ENCODE measurements around the gene USB1.
"Not testable (repeated sequence)": the region's sequence is repeated elsewhere in the genome, so short reads cannot be mapped to it uniquely, and the experiment has no call there.

Gene USB1

DNA sequence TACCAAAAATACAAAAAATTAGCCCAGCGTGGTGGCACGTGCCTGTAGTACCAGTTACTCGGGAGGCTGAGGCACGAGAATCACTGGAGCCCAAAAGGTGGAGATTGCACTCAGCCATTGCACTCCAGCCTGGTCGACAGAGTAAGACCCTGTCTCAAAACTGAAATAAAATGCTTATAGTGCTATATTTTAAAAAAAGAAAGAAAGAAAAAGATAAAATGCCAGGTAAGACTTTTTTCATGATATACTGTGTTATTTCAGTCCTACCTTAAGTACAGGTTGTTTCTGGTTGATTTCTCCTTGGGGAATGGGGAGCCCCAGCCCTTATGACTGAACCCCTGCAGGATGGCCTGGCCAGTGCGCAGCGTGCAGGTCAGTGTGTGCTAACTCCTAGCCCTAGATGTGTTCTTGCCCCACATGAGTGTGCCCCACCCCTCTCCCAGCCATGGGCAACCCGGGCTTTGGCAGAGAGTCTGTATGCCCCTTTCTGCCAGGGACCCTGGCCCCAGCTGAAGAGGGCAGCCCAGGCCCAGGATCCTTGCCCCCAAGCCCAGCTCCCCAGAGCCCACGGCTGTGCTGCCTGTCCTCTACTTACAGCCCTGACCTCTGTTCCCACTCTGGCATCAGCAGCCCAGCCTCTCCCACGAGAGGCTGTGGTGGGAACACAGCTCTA is 31.6 kb upstream of the USB1 start:
- Histone ChIP-seq H3K9ac (ENCODE audit: low read length in 5 of 5) (no peak overlapping the region), H3K27ac (ENCODE audit: low read depth, low read length) (no peak overlapping the region), H3K27me3 (ENCODE audit: control insufficient read depth in 5 of 5, insufficient read depth in 4 of 5, low read length in 5 of 5) (peaks cover 0 to 15% (median 7%) of the 10 kb centered on the region in 5 donors), H3K36me3 (ENCODE audit: control insufficient read depth in 5 of 5, insufficient read depth in 5 of 5, low read length in 5 of 5) (no peaks in the 10 kb centered on the region), H3K4me3 (ENCODE audit: low read depth in 1 of 5, low read length in 5 of 5) (no peak overlapping the region), H3K9me3 (ENCODE audit: control insufficient read depth in 5 of 5, low read length in 5 of 5) (no peaks in the 10 kb centered on the region), H3K4me1 (ENCODE audit: control insufficient read depth in 5 of 5, insufficient read depth in 5 of 5, low read length in 5 of 5) (no peaks in the 10 kb centered on the region)

DNA sequence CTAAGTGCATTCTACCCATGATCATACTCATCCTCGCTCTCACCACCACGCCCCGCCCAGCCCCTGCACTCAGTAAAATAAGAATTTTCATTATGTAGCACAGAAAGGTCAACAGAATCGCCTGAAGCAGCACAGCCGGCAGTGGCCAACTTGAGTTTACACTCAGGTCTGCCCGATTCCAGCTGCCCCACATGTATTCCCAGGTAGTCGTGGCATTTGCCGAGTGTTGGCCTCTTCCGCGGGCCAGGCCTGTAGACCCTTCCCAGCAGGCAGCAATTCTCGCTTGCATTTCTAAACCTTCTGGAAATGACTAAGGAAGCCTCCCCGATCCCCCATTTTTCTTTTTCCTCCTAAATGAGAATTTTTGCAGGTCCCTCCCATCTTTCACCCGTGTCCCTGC is 30.9 kb upstream of the USB1 start:
- no peak overlapping the region for H3K9ac ChIP-seq (ENCODE audit: low read length in 5 of 5)
- H3K27ac ChIP-seq (ENCODE audit: low read depth, low read length), result no peak overlapping the region
- H3K36me3 ChIP-seq (ENCODE audit: control insufficient read depth in 5 of 5, insufficient read depth in 5 of 5, low read length in 5 of 5), result no peaks in the 10 kb centered on the region
- no peaks in the 10 kb centered on the region for H3K9me3 ChIP-seq (ENCODE audit: control insufficient read depth in 5 of 5, low read length in 5 of 5)
- H3K4me1 ChIP-seq (ENCODE audit: control insufficient read depth in 5 of 5, insufficient read depth in 5 of 5, low read length in 5 of 5), result no peaks in the 10 kb centered on the region
- H3K27me3 ChIP-seq (ENCODE audit: control insufficient read depth in 5 of 5, insufficient read depth in 4 of 5, low read length in 5 of 5), result peaks cover 0 to 16% (median 7%) of the 10 kb centered on the region in 5 donors
- H3K4me3 ChIP-seq (ENCODE audit: low read depth in 1 of 5, low read length in 5 of 5), result no peak overlapping the region

DNA sequence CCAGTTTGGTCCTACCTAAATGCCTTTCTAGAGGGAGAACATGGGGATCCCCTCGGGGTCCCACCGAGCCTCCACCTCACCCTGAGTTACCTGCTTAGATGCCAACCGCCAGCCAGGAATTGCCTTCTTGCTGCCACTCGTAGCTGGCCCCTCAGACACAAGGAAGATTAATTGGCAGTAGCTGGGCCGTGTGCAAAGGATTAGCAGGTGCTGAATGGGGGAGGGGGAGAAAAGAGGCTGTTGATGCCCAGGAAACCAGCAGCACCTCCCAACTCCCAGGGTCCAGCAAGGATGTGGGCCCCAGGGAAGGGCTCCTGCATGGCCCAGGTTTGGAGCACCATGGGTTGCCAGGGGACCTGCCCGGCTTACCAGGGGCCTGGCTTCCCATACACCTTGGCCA is 30.2 kb upstream of the USB1 start, which contains the start of gene CNGB1:
CNGB1 (minus strand) TSS at position 159 of the 400 bp plus-strand sequence. CDS start 3,842 bp downstream, outside the sequence.
- no peak within 1 kb of the TSS for H3K4me3 ChIP-seq (ENCODE audit: low read depth in 1 of 5, low read length in 5 of 5)
- H3K27me3 ChIP-seq (ENCODE audit: control insufficient read depth in 5 of 5, insufficient read depth in 4 of 5, low read length in 5 of 5), result peaks cover 0 to 16% (median 7%) of the 10 kb centered on the region in 5 donors
- H3K9ac ChIP-seq (ENCODE audit: low read length in 5 of 5), result no peak within 1 kb of the TSS
- no peaks in the 10 kb centered on the region for H3K9me3 ChIP-seq (ENCODE audit: control insufficient read depth in 5 of 5, low read length in 5 of 5)
- H3K36me3 ChIP-seq (ENCODE audit: control insufficient read depth in 5 of 5, insufficient read depth in 5 of 5, low read length in 5 of 5), result no peaks in the 10 kb centered on the region
- no peaks in the 10 kb centered on the region for H3K4me1 ChIP-seq (ENCODE audit: control insufficient read depth in 5 of 5, insufficient read depth in 5 of 5, low read length in 5 of 5)
- no peak within 1 kb of the TSS for H3K27ac ChIP-seq (ENCODE audit: low read depth, low read length)

GRCh38 chr16:57971848-57972247 is 29.4 kb upstream of the USB1 start:
- Histone ChIP-seq H3K9me3 (ENCODE audit: control insufficient read depth in 5 of 5, low read length in 5 of 5) (no peaks in the 10 kb centered on the region), H3K27me3 (ENCODE audit: control insufficient read depth in 5 of 5, insufficient read depth in 4 of 5, low read length in 5 of 5) (peaks cover 0 to 19% (median 7%) of the 10 kb centered on the region in 5 donors), H3K4me1 (ENCODE audit: control insufficient read depth in 5 of 5, insufficient read depth in 5 of 5, low read length in 5 of 5) (no peaks in the 10 kb centered on the region), H3K9ac (ENCODE audit: low read length in 5 of 5) (no peak overlapping the region), H3K36me3 (ENCODE audit: control insufficient read depth in 5 of 5, insufficient read depth in 5 of 5, low read length in 5 of 5) (no peaks in the 10 kb centered on the region), H3K27ac (ENCODE audit: low read depth, low read length) (no peak overlapping the region), H3K4me3 (ENCODE audit: low read depth in 1 of 5, low read length in 5 of 5) (no peak overlapping the region)

DNA sequence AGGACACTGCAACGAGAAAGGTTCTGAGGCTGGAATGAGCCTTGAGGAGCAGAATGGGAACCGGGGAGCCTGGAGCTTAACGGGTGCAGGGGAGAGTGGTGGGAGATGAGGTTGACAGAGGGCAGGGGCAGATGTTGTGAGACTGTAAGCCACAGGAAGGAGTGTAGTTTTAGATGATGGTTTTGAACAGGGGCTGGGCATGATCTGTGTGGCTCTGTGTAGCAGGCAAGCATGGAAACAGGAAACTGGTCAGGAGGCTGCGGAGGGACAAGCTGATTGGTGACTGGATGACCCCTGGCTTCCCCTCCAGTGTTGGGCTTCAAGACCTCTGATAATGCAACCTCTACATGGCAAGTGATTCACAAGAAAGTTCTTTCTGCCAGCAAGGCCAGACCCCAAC is 28.9 kb upstream of the USB1 start:
- no peak overlapping the region for H3K9ac ChIP-seq (ENCODE audit: low read length in 5 of 5)
- H3K27me3 ChIP-seq (ENCODE audit: control insufficient read depth in 5 of 5, insufficient read depth in 4 of 5, low read length in 5 of 5), result peaks cover 0 to 19% (median 7%) of the 10 kb centered on the region in 5 donors
- H3K27ac ChIP-seq (ENCODE audit: low read depth, low read length), result no peak overlapping the region
- H3K4me3 ChIP-seq (ENCODE audit: low read depth in 1 of 5, low read length in 5 of 5), result no peak overlapping the region
- no peaks in the 10 kb centered on the region for H3K36me3 ChIP-seq (ENCODE audit: control insufficient read depth in 5 of 5, insufficient read depth in 5 of 5, low read length in 5 of 5)
- H3K9me3 ChIP-seq (ENCODE audit: control insufficient read depth in 5 of 5, low read length in 5 of 5), result no peaks in the 10 kb centered on the region
- H3K4me1 ChIP-seq (ENCODE audit: control insufficient read depth in 5 of 5, insufficient read depth in 5 of 5, low read length in 5 of 5), result no peaks in the 10 kb centered on the region

- Histone ChIP-seq H3K27ac (ENCODE audit: low read depth, low read length) (no peak overlapping the region), H3K36me3 (ENCODE audit: control insufficient read depth in 5 of 5, insufficient read depth in 5 of 5, low read length in 5 of 5) (no peaks in the 10 kb centered on the region), H3K4me3 (ENCODE audit: low read depth in 1 of 5, low read length in 5 of 5) (no peak overlapping the region), H3K4me1 (ENCODE audit: control insufficient read depth in 5 of 5, insufficient read depth in 5 of 5, low read length in 5 of 5) (no peaks in the 10 kb centered on the region), H3K27me3 (ENCODE audit: control insufficient read depth in 5 of 5, insufficient read depth in 4 of 5, low read length in 5 of 5) (peaks cover 0 to 8% (median 4%) of the 10 kb centered on the region in 5 donors), H3K9ac (ENCODE audit: low read length in 5 of 5) (no peak overlapping the region), H3K9me3 (ENCODE audit: control insufficient read depth in 5 of 5, low read length in 5 of 5) (no peaks in the 10 kb centered on the region)
Observed at GRCh38 chr16:57976331-57976796, 24.8 kb upstream of the USB1 start.

- Histone ChIP-seq H3K9me3 (ENCODE audit: control insufficient read depth in 5 of 5, low read length in 5 of 5) (no peaks in the 10 kb centered on the region), H3K4me1 (ENCODE audit: control insufficient read depth in 5 of 5, insufficient read depth in 5 of 5, low read length in 5 of 5) (no peaks in the 10 kb centered on the region), H3K9ac (ENCODE audit: low read length in 5 of 5) (no peak overlapping the region), H3K27ac (ENCODE audit: low read depth, low read length) (no peak overlapping the region), H3K4me3 (ENCODE audit: low read depth in 1 of 5, low read length in 5 of 5) (no peak overlapping the region), H3K36me3 (ENCODE audit: control insufficient read depth in 5 of 5, insufficient read depth in 5 of 5, low read length in 5 of 5) (no peaks in the 10 kb centered on the region), H3K27me3 (ENCODE audit: control insufficient read depth in 5 of 5, insufficient read depth in 4 of 5, low read length in 5 of 5) (peaks cover 0 to 10% (median 7%) of the 10 kb centered on the region in 5 donors)
Observed at GRCh38 chr16:57977418-57978069, 23.7 kb upstream of the USB1 start.

GRCh38 chr16:57978070-57978465 is 23.1 kb upstream of the USB1 start:
- not testable (repeated sequence) for H3K27ac ChIP-seq (ENCODE audit: low read depth, low read length); H3K4me1 ChIP-seq (ENCODE audit: control insufficient read depth in 5 of 5, insufficient read depth in 5 of 5, low read length in 5 of 5)

DNA sequence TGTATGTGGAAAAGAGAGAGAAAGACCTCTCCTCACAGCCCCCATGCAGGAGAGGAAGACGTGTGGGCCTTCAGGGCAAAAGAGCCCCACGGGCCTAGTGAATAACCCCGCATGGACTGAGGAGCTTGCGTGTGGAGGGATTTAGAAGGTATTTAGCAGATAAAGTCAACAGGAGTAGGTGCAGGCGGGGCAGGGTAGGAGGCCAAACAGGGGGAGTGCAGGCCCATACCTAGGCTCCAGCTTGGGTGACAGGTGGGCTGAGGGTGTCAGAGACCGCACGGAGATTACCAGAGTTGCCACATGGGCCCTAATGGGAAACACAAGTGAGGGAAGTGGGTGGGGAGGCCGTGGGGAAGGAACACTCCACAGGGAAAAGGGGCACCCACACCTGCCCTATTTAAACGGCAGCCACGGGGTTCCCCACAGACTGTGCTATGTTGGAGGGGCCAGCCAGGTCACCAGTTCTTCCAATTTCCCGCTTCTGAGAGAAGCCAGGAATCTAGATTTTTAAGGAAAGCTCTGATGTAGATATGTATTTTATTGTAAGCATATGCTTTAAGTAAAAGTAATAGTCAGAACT is 22.1 kb upstream of the USB1 start:
- Histone ChIP-seq H3K9me3 (ENCODE audit: control insufficient read depth in 5 of 5, low read length in 5 of 5) (no peaks in the 10 kb centered on the region), H3K9ac (ENCODE audit: low read length in 5 of 5) (no peak overlapping the region), H3K27ac (ENCODE audit: low read depth, low read length) (no peak overlapping the region), H3K27me3 (ENCODE audit: control insufficient read depth in 5 of 5, insufficient read depth in 4 of 5, low read length in 5 of 5) (peaks cover 0 to 9% (median 7%) of the 10 kb centered on the region in 5 donors), H3K4me3 (ENCODE audit: low read depth in 1 of 5, low read length in 5 of 5) (no peak overlapping the region), H3K4me1 (ENCODE audit: control insufficient read depth in 5 of 5, insufficient read depth in 5 of 5, low read length in 5 of 5) (peaks cover 0 to under 1% (median 0%) of the 10 kb centered on the region in 5 donors), H3K36me3 (ENCODE audit: control insufficient read depth in 5 of 5, insufficient read depth in 5 of 5, low read length in 5 of 5) (no peaks in the 10 kb centered on the region)

More at GRCh38 chr16:57978070-57978465, 23.1 kb upstream of the USB1 start:
- not testable (repeated sequence) for H3K4me3 ChIP-seq (ENCODE audit: low read depth in 1 of 5, low read length in 5 of 5); H3K9ac ChIP-seq (ENCODE audit: low read length in 5 of 5); H3K36me3 ChIP-seq (ENCODE audit: control insufficient read depth in 5 of 5, insufficient read depth in 5 of 5, low read length in 5 of 5); H3K27me3 ChIP-seq (ENCODE audit: control insufficient read depth in 5 of 5, insufficient read depth in 4 of 5, low read length in 5 of 5); H3K9me3 ChIP-seq (ENCODE audit: control insufficient read depth in 5 of 5, low read length in 5 of 5)

GRCh38 chr16:57981636-57982035 is 19.6 kb upstream of the USB1 start:
- Histone ChIP-seq H3K9ac (ENCODE audit: low read length in 5 of 5) (no peak overlapping the region), H3K4me3 (ENCODE audit: low read depth in 1 of 5, low read length in 5 of 5) (no peak overlapping the region), H3K27me3 (ENCODE audit: control insufficient read depth in 5 of 5, insufficient read depth in 4 of 5, low read length in 5 of 5) (peaks cover 0 to 11% (median 10%) of the 10 kb centered on the region in 5 donors), H3K4me1 (ENCODE audit: control insufficient read depth in 5 of 5, insufficient read depth in 5 of 5, low read length in 5 of 5) (peaks cover 0 to 15% (median 14%) of the 10 kb centered on the region in 5 donors), H3K9me3 (ENCODE audit: control insufficient read depth in 5 of 5, low read length in 5 of 5) (no peaks in the 10 kb centered on the region), H3K27ac (ENCODE audit: low read depth, low read length) (no peak overlapping the region), H3K36me3 (ENCODE audit: control insufficient read depth in 5 of 5, insufficient read depth in 5 of 5, low read length in 5 of 5) (no peaks in the 10 kb centered on the region)

Data from subcutaneous abdominal adipose tissue (tissue), 5 donors.